DMS153 (cell line): ENCODE results near the gene TRHDE.
"Not testable (repeated sequence)": the region's sequence is repeated elsewhere in the genome, so short reads cannot be mapped to it uniquely, and the experiment has no call there.

ENCODE experiments used
- DNase-seq: peaks from one replicate; lab custom pipeline; 2025; lab: John Stamatoyannopoulos, UW

Gene TRHDE

GRCh38 chr12:72631926-72632685, 359.9 kb downstream of the TRHDE start:
- DNase-seq = no peak

GRCh38 chr12:72642706-72643105, 370.5 kb downstream of the TRHDE start:
- no peak for DNase-seq

GRCh38 chr12:72647139-72647538, 375.0 kb downstream of the TRHDE start:
- DNase-seq = no peak

GRCh38 chr12:72658615-72659014, 386.4 kb downstream of the TRHDE start:
- DNase-seq = no peak

GRCh38 chr12:72660174-72660573, 388.0 kb downstream of the TRHDE start:
- DNase-seq = not testable (repeated sequence)

- DNase-seq = no peak
Measured at GRCh38 chr12:72673853-72674252, 401.7 kb downstream of the TRHDE start.

- DNase-seq = no peak
Measured at GRCh38 chr12:72676556-72676955, 404.4 kb downstream of the TRHDE start.

- DNase-seq = no peak
Measured at GRCh38 chr12:72677139-72677538, 405.0 kb downstream of the TRHDE start.

GRCh38 chr12:72677846-72678245, 405.7 kb downstream of the TRHDE start:
- no peak for DNase-seq

- DNase-seq = no peak
Measured at GRCh38 chr12:72679147-72679757, 407.1 kb downstream of the TRHDE start.

GRCh38 chr12:72681028-72681427, 408.9 kb downstream of the TRHDE start:
- DNase-seq = no peak

- DNase-seq = no peak
Measured at GRCh38 chr12:72684491-72684890, 412.3 kb downstream of the TRHDE start.

GRCh38 chr12:72692338-72692737, 420.2 kb downstream of the TRHDE start:
- DNase-seq = no peak

GRCh38 chr12:72694193-72694592, 422.0 kb downstream of the TRHDE start:
- DNase-seq = no peak

- no peak for DNase-seq
Measured at GRCh38 chr12:72699362-72699761, 427.2 kb downstream of the TRHDE start.

- not testable (repeated sequence) for DNase-seq
Measured at GRCh38 chr12:72712025-72712424, 439.9 kb downstream of the TRHDE start.

- no peak for DNase-seq
Measured at GRCh38 chr12:72716221-72716620, 444.1 kb downstream of the TRHDE start.

GRCh38 chr12:72717036-72717435, 444.9 kb downstream of the TRHDE start:
- DNase-seq = no peak
